Prostate gland (tissue), 2 donors: Measurements from ENCODE around the gene MEIS2.

Experiments used
- POLR2A ChIP-seq: fragments of 450-650 bp; IDR thresholded peaks from one replicate; pipeline ENCODE4 v1.6.1; 2016; ENCODE audit warnings: antibody characterized with exemption, mild to moderate bottlenecking
- TF ChIP-seq, protein P1 (sequence below), 4 experiments: fragments of 200-600 bp in 2 of 4; fragments of 450-650 bp in 2 of 4; sonication (generic) in 2 of 4; IDR thresholded peaks; 1 replicate in 3 of 4; 2 replicates in 1 of 4; pipeline ENCODE4 v1.5.1; 2016 to 2019; ENCODE audit warnings: antibody characterized with exemption in 4 of 4, mild to moderate bottlenecking in 2 of 4, moderate library complexity in 2 of 4

- TF ChIP-seq, protein P1, sequence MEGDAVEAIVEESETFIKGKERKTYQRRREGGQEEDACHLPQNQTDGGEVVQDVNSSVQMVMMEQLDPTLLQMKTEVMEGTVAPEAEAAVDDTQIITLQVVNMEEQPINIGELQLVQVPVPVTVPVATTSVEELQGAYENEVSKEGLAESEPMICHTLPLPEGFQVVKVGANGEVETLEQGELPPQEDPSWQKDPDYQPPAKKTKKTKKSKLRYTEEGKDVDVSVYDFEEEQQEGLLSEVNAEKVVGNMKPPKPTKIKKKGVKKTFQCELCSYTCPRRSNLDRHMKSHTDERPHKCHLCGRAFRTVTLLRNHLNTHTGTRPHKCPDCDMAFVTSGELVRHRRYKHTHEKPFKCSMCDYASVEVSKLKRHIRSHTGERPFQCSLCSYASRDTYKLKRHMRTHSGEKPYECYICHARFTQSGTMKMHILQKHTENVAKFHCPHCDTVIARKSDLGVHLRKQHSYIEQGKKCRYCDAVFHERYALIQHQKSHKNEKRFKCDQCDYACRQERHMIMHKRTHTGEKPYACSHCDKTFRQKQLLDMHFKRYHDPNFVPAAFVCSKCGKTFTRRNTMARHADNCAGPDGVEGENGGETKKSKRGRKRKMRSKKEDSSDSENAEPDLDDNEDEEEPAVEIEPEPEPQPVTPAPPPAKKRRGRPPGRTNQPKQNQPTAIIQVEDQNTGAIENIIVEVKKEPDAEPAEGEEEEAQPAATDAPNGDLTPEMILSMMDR (IDR thresholded peaks at IDR 0.05), result no peak
- no peak for TF ChIP-seq POLR2A
These were observed 43.9 kb downstream of the MEIS2 start for GRCh38 chr15:37056177-37057121.
